Measurements from ENCODE around the gene CATSPER4.
A peak's percentile ranks its signal among the peaks of the same experiment; 100 is the strongest.
"Not testable (repeated sequence)": the region's sequence is repeated elsewhere in the genome, so short reads cannot be mapped to it uniquely, and the experiment has no call there.

CATSPER4 gene

DNA sequence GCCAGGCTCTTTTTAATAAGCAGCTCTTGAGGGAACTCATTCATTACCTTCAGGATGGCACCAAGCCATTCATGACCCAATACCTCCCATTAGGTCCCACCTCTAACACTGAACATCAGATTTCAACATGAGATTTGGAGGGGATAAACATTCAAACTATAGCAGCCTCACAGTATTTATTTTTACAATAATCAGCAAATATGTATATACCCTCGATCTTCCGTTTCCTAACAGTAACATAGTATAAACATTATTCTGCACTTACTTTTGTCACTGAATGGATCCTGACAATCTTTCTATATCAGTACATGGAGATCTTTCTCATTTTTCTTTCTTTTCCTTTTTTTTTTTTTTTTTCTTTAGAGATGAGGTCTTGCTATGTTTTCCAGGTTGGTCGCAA lies 5.4 kb downstream of the CATSPER4 start:
- DNase-seq (ENCODE audit: low read depth in 2 of 2) = no peak

DNA sequence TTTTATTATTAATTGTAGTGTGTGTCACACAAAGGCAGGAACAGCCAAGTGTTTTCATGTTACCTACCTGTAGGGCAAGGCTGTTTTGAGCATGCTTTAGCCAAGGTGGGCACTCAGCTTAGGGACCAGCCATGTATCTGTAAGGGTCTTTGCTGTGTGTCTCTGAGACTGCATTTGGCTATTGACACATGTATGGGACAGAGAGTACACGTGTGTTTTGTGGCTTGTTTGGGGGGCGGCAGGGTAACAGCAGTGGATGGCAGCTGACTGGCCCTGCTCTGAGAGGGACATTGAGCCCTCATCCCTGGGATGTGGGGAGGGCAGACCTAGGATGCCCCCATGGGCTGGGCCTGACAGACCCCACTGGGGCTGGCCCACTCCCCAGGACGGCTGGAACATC lies 6.9 kb downstream of the CATSPER4 start:
- no peak for DNase-seq (ENCODE audit: low read depth in 2 of 2)

DNA sequence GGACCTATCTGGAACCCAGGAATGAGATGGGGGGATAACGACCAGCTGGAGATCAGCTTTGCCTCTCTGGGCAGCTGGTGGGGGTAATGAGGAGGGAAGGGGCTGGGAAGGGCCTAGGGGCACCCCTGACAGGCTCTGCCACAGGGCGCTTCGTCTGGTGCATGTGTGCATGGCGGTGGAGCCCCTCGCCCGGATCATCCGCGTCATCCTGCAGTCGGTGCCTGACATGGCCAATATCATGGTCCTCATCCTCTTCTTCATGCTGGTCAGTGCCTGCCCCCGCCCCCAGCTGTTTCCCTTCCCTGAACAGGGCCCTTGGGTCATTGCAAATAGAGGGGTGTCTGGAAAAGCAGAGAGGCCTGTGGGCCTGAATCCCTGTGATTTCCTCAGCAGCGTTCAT lies 7.4 kb downstream of the CATSPER4 start:
- DNase-seq (ENCODE audit: low read depth in 2 of 2) = no peak

DNA sequence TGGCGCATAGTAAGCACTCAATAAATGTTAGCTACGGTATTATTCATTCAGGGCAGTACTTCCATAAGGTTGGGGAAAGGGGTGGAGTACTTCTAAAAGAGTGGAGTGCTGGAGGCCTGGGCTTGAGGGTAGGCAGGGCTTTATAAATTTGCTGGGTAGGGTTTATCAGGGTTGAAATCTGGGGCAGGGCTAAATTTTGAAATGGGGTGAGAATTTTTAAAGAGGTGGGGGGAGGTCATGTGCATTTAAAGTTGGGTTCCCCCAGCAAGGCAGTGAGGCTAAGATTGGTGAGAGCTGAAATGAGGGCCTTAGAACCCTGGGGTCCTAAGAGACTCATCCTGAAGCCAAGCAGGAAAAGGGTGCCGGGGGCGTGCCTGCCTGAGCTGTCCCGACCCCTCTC lies 10.0 kb downstream of the CATSPER4 start:
- no peak for DNase-seq (ENCODE audit: low read depth in 2 of 2)

DNA sequence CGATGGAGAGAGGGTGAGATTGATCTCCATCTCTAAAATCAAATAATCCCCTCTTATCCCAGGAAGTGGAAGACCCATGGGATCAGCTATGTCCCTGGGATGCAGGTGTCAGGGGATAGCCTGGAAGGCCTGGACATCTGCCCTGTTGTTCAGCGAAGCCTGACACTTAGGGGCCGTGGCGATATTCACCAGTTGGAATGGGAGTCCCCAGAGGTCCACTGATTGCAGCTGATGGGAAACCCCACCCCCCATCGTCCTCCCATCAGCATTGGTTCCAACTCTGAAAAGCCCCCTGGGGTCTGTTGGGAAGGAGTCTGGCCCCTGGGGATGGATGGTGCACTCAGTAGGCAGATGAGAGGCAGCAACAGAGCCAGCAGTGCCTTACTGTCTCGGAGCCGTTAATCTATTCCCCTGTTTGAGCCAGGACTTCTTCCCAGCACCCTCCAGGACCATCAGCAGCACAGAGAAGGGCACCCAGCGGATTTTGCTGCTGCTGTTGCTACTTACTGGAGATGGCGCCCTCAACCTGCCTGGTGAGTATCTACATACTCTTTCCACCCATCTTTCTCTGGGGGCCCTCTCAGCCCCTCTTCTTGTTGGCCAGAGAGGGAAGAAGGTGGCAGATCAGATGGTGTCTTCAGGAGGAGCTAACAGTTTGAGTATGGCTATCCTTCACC lies 13.4 kb downstream of the CATSPER4 start:
- DNase-seq (ENCODE audit: low read depth in 2 of 2) = no peak

DNA sequence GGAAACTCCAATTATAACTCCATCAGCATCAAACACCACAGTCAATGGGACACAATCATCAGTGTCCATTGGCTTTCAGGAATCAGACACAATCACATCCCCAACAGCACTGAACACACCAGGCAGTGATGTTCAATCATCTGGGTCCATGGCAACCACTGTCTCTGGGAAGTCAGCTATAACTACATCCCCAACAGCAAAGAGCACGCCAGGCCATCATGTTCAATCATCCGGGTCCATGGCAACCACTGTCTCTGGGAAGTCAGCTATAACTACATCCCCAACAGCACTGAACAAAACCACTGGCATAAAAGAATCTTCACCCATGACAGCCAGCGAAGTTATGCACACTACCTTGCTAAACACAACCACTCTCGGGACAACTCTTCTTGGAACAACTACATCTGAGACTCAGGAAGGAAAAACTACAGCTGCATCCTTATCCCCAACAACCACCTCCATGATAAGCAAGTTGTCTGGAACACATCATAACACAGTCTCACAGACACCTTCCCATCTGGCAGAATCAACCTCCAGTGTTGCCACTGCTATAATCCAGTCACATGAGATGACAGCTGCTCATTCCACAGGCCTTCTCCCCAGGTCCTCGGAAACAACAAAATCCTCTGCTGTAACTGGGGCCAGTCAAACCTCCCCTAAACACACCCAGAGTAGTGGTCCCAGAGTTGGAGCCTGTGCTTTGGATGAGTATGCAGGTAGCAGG lies 19.9 kb downstream of the CATSPER4 start:
- no peak for DNase-seq (ENCODE audit: low read depth in 2 of 2)

DNA sequence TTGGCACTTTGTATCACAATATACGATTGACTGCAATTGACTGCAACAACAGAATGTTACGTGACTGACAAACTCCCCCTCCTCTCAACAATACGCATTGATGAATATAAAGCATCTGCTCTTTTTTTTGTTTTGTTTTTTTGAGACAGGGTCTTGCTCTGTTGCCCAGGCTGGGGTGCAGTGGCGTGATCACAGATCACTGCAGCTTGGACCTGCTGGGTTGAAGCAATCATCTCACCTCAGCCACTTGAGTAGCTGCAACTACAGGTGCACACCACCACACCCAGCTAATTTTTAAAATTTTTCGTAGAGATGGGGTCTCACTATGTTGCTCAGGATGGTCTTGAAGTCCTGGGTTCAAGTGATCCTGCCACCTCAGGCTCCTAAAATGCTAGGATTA lies 22.3 kb downstream of the CATSPER4 start:
- no peak for DNase-seq (ENCODE audit: low read depth in 2 of 2)

DNA sequence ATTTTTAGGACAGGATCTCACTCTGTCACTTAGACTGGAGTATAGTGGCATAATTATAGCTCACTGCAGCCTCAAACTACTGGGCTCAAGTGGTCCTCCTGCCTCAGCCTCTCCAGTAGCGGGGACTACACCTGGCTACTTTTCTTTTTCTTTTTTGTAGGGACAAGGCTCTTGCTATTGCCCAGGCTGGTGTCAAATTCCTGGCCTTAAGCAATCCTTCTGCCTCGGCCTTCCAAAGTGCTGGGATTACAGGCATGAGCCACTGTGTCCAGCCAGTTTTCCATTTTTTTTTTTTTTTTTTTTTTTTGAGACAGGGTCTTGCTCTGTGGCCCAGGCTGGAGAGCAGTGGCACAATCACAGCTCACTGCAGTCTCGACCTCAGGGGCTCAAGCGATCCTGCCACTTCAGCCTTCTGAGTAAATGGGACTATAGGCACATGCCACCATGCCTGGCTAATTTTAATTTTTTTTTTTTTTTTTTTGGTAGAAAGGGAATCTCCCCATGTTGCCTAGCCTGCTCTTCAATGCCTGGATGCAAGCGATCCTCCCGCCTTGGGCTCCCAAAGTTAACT lies 23.0 kb downstream of the CATSPER4 start:
- no peak for DNase-seq (ENCODE audit: low read depth in 2 of 2)

DNA sequence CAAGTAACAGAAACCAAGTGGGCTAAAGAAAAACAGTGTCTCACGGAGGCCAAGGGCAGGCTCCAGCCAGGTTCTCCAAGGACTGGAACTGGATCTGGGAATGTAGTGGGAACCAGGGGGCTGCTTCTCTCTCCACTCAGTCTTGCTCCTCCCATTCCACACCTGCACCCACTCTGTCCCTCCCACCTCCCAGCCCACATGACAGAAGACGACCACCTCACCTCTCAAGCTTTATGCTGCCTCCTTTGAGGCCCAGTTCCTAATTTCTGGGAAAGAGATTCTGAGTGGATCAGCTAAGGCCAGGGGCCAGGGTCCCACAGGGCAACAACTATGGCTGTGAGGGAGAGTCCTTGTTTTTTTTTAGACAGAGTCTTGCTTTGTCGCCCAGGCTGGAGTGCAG lies 24.8 kb downstream of the CATSPER4 start:
- DNase-seq (ENCODE audit: low read depth in 2 of 2) = no peak

DNA sequence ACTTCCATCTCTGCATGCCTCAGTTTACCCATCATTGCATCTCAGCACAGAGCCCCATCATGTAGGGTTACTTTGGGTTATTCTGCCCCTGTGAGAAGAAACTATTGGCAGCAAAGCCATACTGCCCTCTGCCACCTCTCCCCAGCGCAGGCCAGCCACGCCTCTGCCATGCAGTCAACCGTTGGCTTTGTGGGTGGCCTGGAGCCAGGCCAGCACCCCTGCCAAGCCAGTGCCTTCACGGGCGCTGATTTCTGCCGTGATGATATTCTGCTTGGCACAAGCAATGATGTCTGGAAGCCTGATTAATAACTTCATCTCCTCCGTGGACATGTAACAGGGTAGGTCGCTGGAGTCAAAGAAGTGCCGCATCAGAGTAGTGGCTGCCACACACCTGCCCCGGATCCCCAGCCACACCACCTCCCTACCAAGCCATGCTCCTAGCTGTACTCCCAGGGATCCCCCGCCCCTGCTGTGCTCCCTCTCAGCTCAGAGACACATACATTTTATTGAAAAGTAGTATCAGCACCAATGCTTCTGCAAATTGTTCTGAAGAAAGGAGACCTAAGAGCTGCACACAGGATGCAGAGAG lies 28.6 kb downstream of the CATSPER4 start:
- DNase-seq (ENCODE audit: low read depth in 2 of 2) = no peak

DNA sequence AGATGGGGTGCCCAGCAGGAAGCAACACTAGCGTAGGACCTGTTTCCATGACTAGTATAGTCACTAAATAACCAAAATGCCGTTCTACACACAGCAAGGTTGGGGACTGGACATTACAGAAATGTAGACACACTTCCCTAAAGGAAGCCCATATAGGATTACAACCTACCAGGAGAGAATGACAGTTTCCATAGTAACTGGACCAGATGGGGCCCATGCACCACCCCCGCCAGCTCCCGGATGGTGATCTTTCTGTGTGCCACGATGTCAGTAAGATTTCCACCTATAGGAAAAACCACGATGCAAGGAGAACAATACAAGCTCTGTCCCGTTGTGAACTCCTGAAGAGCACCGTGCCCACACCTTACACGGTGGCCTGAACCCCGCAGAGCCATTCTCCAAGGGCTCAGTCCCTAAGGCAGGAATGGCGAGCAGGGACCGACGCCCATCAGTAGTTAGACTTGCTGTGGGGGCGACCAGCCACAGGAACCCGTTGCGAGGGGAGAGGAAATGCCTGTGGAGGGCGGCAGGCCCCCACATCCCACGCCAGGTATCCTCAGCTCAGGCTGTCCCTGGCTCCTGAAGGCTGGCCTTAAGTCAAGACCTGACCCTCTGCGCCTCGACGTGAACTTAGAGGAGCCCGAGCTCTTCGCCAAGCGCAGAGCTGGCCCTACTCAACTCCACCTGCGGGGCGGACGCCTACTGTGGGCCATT lies 30.0 kb downstream of the CATSPER4 start:
- DNase-seq (ENCODE audit: low read depth in 2 of 2) = no peak

DNA sequence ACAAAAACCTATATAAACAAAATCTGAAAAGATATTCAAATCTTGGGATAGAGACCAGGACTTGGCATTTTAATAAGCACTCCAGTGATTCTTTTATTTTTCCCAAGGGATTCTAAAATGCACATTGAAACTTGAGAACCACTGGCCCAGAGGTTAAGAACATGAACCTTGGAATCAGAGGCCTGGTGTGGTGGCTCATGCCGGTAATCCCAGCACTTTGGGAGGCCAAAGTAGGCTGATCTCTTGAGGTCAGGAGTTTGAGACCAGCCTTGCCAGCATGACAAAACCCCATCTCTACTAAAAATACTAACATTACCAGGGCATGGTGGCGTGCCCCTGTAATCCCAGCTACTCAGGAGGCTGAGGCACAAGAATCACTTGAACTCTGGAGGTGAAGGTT lies 30.7 kb downstream of the CATSPER4 start:
- DNase-seq (ENCODE audit: low read depth in 2 of 2) = no peak

DNA sequence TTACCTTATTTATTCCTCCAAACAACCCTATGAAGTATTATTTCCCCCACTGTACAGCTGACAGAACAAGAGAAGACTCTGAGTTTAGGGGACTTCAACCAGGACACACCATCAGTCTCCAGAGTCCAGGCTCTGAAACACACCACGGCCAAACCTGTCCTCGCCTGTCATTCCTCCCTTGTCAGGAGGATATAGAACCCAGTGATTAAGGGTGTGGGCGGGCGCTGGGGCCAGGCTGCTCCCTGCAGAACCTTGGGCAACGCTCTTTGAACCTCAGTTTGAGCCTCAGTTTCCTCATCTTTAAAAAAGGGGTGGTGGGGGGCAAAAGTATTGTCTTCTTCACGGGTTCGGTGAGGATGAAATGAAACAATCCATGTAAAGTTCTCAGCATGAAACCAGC lies 34.2 kb downstream of the CATSPER4 start:
- no peak for DNase-seq (ENCODE audit: low read depth in 2 of 2)

DNA sequence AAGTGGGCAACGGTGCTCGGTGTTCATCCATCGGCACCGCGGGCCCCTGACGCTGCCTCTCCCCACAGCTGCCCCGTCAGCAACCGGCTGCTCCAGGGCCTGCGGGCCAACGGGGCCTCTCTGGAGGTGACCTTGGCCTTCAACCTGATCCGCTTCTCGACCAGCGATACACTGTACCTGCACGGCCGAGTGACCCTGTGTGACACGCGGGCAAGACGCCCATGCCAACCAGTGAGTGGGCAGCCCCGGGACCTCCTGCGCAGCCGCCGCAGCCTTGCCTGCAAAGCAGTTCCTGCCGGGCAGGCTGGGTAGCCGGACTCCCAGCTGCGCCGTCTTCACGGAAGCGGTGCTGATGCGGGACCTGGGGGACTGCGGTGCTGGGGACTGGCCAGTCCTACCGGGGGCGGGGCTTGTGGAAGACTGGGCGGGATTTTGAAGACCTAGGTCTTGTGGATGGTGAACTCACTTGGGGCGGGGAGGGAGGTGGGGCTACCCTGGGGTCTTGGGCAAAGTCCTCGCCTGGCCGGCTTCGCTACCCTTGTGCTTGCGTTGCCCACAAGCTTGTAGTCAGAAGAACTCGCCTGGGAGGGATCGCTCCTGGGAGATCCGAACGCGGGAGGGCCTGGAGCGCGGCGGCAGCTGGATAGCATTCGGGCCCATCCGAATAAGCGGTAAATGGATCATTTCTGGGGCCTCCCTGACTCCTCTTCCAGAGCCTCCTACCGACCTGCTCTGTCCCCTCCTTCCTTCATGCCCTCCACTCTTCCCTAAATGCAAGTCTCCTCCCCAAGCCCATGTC lies 34.8 kb downstream of the CATSPER4 start:
- peak; percentile 2 to 50 for DNase-seq (ENCODE audit: low read depth in 2 of 2)

DNA sequence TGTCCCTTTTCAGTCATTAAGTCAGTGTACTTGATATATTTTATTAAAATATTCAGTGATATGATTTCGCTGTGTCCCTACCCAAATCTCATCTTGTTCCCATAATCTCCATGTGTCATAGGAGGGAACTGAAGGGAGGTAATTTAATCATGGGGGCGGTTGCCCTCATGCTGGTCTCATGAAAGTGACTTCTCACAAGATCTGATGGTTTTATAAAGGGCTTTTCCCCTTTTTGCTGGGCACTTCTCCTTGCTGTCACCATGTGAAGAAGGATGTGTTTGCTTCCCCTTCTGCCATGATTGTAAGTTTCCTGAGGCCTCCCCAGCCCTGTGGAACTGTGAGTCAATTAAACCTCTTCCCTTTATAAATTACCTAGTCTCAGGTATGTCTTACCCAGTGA lies 40.3 kb downstream of the CATSPER4 start:
- DNase-seq (ENCODE audit: low read depth in 2 of 2) = not testable (repeated sequence)

DNA sequence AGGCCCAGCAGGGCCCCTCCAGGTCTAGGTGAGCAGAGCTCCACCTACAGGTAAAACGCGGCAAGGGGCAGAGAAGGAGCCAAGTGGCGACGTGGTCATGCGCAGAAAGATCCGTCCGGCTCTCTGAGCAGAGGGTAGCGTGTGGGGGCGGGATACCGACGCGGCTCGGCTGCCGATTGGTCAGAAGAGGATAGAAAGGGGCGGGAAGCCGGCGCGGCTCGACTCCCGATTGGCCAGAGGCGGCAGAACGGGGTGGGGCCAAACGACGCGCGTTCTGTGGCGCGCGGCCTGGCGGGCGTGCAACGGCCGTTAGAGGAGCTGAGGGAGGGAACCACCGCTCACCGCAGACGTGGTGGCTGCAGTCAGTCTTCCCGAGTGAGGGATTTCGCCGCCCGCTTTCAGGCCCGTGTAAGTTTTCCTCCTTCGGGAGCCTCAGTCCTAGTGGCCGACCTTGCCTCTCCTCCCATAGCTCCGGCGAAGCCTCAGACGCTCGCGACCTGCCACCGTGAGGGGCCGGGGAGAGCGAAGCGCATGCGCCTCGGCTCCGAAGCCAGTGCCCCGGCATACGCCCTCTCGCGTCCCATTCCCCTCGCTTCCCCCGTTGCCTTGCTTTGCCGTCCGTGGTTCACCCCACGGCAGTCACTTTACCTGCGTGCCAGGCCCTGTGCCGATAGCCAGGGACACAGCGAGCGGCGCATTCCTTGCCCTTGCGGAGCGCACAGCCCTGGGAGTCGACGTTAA lies 43.7 kb downstream of the CATSPER4 start, which contains the start of gene CEP85:
CEP85 (plus strand) TSS at position 298 of the 741 bp plus-strand sequence. CDS start 5,584 bp downstream, outside the sequence.
- DNase-seq (ENCODE audit: low read depth in 2 of 2) = peak; percentile 96 to 98

DNA sequence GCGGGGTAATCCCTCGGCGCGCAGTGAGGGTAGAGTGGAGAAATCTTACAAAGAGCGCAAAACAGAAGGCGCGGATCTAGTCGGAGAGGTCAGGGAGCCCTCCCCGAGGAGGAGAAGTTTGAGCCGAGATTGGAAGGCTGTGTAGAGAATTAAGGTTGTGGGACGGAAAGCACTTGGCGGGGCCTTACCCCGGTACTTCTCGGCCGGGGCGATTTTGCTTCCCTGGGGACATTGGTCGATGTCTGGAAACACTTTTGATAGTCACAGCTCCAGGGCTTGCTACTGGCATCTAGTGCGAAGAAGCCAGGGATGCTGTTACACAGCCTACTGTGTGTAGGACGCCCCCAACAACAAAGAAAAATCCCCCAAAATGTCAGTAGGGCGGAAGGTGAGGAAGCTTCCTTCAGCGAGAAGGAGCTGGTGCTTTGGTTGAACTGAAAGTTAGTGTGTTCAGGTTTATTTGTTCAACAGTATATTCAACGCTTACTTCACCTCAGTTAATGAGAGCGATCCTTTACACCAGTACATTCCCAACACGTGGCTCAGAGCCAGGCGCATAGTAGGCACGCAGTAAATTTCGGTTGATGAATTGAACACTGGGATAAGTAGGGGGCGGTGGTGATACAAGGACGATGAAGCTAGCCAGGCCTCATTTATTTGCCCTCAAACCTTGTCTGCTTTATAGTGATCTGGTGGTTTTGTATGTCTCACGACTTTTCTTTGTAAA lies 44.4 kb downstream of the CATSPER4 start:
- DNase-seq (ENCODE audit: low read depth in 2 of 2) = peak; percentile 2 to 5

DNA sequence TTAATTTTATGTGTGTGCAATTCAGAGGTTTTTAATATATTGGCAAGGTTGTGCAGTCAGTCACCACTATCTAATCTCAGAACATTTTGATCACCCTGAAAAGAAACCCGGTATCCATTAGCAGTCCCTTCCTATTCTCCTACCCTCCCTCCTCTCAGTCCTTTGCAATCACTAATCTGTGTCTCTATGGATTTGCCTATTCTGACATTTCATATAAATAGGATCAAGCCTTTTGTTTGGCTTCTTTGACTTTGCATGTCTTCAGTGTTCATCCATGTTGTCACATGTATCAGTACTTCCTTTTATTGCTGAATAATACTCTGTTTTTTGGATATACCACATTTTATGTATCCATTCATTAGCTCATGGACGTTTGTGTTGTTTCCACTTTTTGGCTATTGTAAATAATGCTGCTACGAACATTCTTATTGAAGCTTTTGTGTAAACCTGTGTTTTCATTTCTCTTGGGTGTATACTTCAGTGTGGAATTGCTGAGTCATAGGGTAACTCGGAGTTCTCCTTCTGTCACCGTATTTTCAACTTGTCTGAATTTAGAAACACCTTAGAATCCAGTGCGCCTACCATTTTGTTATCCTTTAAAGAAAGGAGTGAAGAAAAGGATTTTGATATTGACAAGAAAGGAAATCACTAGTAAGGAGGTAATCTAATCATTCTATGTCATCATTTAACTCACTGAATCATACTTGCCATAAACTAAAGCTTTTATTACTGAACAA lies 47.0 kb downstream of the CATSPER4 start:
- no peak for DNase-seq (ENCODE audit: low read depth in 2 of 2)

DNA sequence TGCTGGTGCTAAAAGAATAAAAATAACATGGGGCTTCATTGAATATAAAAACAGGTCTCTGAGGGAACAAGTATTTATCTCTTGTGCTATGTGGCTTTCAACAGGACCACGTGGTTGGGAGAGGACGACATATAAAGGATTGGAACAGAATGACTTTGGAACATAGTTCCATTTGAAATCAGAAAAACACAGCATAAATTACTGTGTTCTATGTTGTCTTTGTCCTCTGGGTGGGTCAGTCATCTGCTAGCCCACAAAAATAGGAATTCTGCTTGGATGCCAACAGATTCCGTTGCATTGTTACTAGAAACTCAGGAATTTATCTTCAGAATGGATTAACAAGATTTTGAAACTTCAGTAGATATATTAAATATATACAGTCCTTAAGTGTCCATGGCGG lies 49.5 kb downstream of the CATSPER4 start:
- no peak for DNase-seq (ENCODE audit: low read depth in 2 of 2)
